K562 (cell line): ENCODE results near the gene RSBN1L. TPM values are rescaled to one million over a fixed set of nuclear protein-coding genes. Genes with fewer than 3 reads are reported as not detected.

Source experiments
- ARNT ChIP-seq, 2 experiments: fragments of 450-650 bp; IDR thresholded peaks; 2 replicates each; pipeline ENCODE4 v1.6.1; 2016; ENCODE audit warnings: mild to moderate bottlenecking in 1 of 2
- BRD4 ChIP-seq: fragments of 200-600 bp; sonication (generic); IDR thresholded peaks from 2 replicates; pipeline ENCODE4 v1.6.1; 2017; ENCODE audit warnings: inconsistent platforms
- DACH1 ChIP-seq: fragments of 450-650 bp; IDR thresholded peaks from 2 replicates; pipeline ENCODE4 v1.6.1; 2018; ENCODE audit not compliant: partially characterized antibody
- MCM2 ChIP-seq: fragments of 450-650 bp; IDR thresholded peaks from 2 replicates; pipeline ENCODE4 v1.6.1; 2017; ENCODE audit warnings: low read depth, mild to moderate bottlenecking
- MEF2D ChIP-seq: conservative IDR thresholded peaks from 2 replicates; pipeline ENCODE4 v1.6.1; 2016; ENCODE audit warnings: low read depth, missing genetic modification characterization, missing compliant biosample characterization
- ZKSCAN1 ChIP-seq: fragments of 150-350 bp; IDR thresholded peaks from 2 replicates; pipeline ENCODE4 v1.6.1; 2016; ENCODE audit warnings: low read depth, low read length
- ZNF175 ChIP-seq: fragments of 200-800 bp; sonication (Bioruptor generic); IDR thresholded peaks from 2 replicates; pipeline ENCODE4 v1.6.1; 2016; ENCODE audit warnings: low read depth, mild to moderate bottlenecking, missing genetic modification characterization, missing compliant biosample characterization
- polyA plus RNA-seq, 8 experiments: library from polyadenylated mRNA; depleted of rRNA in 4 of 8; stranded (reverse) in 5 of 8; unstranded in 3 of 8; fragments of >200 nt; fragmentation: Nextera tagmentation in 2 of 8; fragmentation: Illumina TruSeq in 1 of 8; extraction: Ambion mirVana in 2 of 8; extraction: Trizol in 1 of 8; gene quantifications; 2 replicates each; pipeline versions ENCODE4 v1.2.1 to v1.2.3, GENCODE V29; 2011 to 2014; ENCODE audit warnings: inconsistent platforms in 1 of 8, missing spikeins in 1 of 8
- total RNA-seq, 7 experiments: library from RNA; depleted of rRNA in 6 of 7; stranded (reverse); fragments of >200 nt in 6 of 7; fragmentation: Illumina TruSeq in 2 of 7; extraction: Trizol in 2 of 7; gene quantifications; 2 replicates each; pipeline versions ENCODE4 v1.2.1 to v1.2.3, GENCODE V29; 2011 to 2021; ENCODE audit warnings: low replicate concordance in 1 of 7
- TF ChIP-seq, protein P1 (sequence below), 2 experiments: fragments of 450-650 bp; IDR thresholded peaks; 2 replicates each; pipeline ENCODE4 v1.6.1; 2016; ENCODE audit warnings: mild to moderate bottlenecking in 2 of 2, borderline replicate concordance in 1 of 2, low read depth in 1 of 2, moderate library complexity in 1 of 2
- TF ChIP-seq, protein P2 (sequence below): fragments of 250-450 bp; sonication (Bioruptor Pico); IDR thresholded peaks from 2 replicates; pipeline ENCODE4 v1.8.0; 2022; ENCODE audit warnings: moderate library complexity, mild to moderate bottlenecking, inconsistent platforms
- TF ChIP-seq, protein P3 (sequence below): sonication (generic); formaldehyde crosslinking; IDR thresholded peaks from 2 replicates; pipeline ENCODE4 v1.8.1; 2023; ENCODE audit warnings: mild to moderate bottlenecking, missing genetic modification reagents
- TF ChIP-seq, protein P4 (sequence below): fragments of 200-800 bp; sonication (Bioruptor generic); IDR thresholded peaks from 2 replicates; pipeline ENCODE4 v1.6.1; 2016; ENCODE audit warnings: missing genetic modification characterization, missing compliant biosample characterization

RSBN1L gene
- total and polyA plus RNA-seq, 9 of the 15 experiments (the other 6 are each of a cell fraction or from before 2014, with no cell fraction given), result 6.2 to 35.2 (median 20.1) TPM

- TF ChIP-seq, protein P1, sequence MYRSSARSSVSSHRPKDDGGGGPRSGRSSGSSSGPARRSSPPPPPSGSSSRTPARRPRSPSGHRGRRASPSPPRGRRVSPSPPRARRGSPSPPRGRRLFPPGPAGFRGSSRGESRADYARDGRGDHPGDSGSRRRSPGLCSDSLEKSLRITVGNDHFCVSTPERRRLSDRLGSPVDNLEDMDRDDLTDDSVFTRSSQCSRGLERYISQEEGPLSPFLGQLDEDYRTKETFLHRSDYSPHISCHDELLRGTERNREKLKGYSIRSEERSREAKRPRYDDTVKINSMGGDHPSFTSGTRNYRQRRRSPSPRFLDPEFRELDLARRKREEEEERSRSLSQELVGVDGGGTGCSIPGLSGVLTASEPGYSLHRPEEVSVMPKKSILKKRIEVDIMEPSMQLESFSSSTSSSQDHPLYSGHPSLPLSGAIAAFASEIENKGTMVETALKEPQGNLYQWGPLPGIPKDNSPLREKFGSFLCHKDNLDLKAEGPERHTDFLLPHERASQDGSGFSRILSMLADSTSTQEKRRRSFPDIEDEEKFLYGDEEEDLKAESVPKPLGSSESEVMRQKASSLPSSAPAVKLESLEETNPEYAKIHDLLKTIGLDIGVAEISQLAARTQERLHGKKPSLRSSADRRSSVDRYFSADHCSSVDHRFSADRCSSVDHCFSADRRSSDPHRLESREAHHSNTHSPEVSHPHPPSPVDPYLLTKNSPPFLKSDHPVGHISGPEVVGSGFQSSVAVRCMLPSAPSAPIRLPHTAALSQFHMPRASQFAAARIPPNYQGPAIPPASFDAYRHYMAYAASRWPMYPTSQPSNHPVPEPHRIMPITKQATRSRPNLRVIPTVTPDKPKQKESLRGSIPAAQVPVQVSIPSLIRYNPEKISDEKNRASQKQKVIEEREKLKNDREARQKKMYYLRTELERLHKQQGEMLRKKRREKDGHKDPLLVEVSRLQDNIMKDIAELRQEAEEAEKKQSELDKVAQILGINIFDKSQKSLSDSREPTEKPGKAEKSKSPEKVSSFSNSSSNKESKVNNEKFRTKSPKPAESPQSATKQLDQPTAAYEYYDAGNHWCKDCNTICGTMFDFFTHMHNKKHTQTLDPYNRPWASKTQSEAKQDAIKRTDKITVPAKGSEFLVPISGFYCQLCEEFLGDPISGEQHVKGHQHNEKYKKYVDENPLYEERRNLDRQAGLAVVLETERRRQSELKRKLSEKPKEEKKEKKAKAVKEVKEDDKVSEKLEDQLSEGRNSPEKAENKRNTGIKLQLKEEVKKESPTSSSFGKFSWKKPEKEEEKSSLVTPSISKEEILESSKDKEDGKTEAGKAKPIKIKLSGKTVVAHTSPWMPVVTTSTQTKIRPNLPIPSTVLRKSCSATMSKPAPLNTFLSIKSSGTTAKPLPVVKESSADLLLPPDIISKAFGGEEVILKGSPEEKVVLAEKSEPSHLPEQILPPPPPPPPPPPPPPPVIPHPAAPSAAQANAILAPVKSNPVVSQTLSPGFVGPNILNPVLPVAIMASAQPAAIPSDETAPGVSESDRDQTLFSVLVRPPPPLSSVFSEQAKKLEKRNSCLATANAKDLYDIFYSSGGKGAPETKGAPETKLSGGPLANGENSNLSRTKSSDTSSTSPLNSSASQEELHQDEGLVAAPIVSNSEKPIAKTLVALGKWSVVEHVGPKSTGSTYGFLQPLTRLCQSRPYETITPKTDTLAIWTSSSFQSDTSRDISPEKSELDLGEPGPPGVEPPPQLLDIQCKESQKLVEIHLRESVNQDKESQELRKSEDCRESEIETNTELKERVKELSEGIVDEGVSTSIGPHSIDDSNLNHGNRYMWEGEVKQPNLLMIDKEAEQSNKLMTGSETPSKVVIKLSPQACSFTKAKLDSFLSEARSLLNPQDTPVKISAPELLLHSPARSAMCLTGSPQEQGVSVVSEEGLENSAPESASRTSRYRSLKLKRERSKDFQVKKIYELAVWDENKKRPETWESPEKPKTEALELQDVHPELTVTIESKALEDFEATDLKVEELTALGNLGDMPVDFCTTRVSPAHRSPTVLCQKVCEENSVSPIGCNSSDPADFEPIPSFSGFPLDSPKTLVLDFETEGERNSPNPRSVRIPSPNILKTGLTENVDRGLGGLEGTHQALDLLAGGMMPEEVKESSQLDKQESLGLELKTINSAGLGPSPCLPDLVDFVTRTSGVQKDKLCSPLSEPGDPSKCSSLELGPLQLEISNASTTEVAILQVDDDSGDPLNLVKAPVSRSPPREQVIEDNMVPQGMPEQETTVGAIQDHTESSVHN (IDR thresholded peaks at IDR 0.05; ENCODE audit: borderline replicate concordance in 1 of 2, low read depth in 1 of 2), result no peak
- TF ChIP-seq, protein P2, sequence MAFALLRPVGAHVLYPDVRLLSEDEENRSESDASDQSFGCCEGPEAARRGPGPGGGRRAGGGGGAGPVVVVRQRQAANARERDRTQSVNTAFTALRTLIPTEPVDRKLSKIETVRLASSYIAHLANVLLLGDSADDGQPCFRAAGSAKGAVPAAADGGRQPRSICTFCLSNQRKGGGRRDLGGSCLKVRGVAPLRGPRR (CRISPR knock-in tag), result no peak
- no peak for TF ChIP-seq MEF2D
- TF ChIP-seq, protein P3, sequence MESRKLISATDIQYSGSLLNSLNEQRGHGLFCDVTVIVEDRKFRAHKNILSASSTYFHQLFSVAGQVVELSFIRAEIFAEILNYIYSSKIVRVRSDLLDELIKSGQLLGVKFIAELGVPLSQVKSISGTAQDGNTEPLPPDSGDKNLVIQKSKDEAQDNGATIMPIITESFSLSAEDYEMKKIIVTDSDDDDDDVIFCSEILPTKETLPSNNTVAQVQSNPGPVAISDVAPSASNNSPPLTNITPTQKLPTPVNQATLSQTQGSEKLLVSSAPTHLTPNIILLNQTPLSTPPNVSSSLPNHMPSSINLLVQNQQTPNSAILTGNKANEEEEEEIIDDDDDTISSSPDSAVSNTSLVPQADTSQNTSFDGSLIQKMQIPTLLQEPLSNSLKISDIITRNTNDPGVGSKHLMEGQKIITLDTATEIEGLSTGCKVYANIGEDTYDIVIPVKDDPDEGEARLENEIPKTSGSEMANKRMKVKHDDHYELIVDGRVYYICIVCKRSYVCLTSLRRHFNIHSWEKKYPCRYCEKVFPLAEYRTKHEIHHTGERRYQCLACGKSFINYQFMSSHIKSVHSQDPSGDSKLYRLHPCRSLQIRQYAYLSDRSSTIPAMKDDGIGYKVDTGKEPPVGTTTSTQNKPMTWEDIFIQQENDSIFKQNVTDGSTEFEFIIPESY (CRISPR knock-in tag), result no peak; the same call in 1 of the 2 replicates
- TF ChIP-seq, protein P4, sequence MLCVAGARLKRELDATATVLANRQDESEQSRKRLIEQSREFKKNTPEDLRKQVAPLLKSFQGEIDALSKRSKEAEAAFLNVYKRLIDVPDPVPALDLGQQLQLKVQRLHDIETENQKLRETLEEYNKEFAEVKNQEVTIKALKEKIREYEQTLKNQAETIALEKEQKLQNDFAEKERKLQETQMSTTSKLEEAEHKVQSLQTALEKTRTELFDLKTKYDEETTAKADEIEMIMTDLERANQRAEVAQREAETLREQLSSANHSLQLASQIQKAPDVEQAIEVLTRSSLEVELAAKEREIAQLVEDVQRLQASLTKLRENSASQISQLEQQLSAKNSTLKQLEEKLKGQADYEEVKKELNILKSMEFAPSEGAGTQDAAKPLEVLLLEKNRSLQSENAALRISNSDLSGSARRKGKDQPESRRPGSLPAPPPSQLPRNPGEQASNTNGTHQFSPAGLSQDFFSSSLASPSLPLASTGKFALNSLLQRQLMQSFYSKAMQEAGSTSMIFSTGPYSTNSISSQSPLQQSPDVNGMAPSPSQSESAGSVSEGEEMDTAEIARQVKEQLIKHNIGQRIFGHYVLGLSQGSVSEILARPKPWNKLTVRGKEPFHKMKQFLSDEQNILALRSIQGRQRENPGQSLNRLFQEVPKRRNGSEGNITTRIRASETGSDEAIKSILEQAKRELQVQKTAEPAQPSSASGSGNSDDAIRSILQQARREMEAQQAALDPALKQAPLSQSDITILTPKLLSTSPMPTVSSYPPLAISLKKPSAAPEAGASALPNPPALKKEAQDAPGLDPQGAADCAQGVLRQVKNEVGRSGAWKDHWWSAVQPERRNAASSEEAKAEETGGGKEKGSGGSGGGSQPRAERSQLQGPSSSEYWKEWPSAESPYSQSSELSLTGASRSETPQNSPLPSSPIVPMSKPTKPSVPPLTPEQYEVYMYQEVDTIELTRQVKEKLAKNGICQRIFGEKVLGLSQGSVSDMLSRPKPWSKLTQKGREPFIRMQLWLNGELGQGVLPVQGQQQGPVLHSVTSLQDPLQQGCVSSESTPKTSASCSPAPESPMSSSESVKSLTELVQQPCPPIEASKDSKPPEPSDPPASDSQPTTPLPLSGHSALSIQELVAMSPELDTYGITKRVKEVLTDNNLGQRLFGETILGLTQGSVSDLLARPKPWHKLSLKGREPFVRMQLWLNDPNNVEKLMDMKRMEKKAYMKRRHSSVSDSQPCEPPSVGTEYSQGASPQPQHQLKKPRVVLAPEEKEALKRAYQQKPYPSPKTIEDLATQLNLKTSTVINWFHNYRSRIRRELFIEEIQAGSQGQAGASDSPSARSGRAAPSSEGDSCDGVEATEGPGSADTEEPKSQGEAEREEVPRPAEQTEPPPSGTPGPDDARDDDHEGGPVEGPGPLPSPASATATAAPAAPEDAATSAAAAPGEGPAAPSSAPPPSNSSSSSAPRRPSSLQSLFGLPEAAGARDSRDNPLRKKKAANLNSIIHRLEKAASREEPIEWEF (CRISPR knock-in tag), result no peak
- TF ChIP-seq ZNF175 (CRISPR knock-in tag), result no peak
- TF ChIP-seq ZKSCAN1, result peak; percentile 58; the same call in 1 of the 2 replicates
- peak in 1 of 2 experiments; percentile 65; a peak in 1 of 4 replicates for TF ChIP-seq ARNT (IDR thresholded peaks at IDR 0.05)
- no peak for TF ChIP-seq BRD4
- no peak for TF ChIP-seq DACH1
- TF ChIP-seq MCM2, result no peak
Observed at GRCh38 chr7:77798394-77799077, 102.3 kb downstream of the RSBN1L start, which contains the start of the genes PHTF2 and TMEM60 (continued).
